A549 (cell line): ENCODE measurements around the gene CRYGA. TPM values are rescaled to one million over a fixed set of nuclear protein-coding genes. Genes with fewer than 3 reads are reported as not detected.

ENCODE experiments used
- ATAC-seq, 2 experiments: fragments of 200-7000 bp in 1 of 2; fragments of >200 bp in 1 of 2; cut with Nextera tagmentation in 1 of 2; cut with Tn5 transposase in 1 of 2; 3 replicates each; pipeline versions ENCODE4 v1.8.0 to v1.9.1; 2018 to 2020; ENCODE audit warnings: mild to moderate bottlenecking in 1 of 2, moderate library complexity in 1 of 2
- CTCF ChIA-PET: fragments of 300-600 bp; sonication (Branson Sonifier 250); formaldehyde crosslinking; extraction: SDS; loops from one replicate; lab custom pipeline; 2021; ENCODE audit warnings: antibody characterized with exemption, inconsistent platforms; lab: Yijun Ruan, JAX
- POLR2A ChIA-PET: fragments of 350-600 bp; formaldehyde crosslinking; extraction: SDS; loops from one replicate; lab custom pipeline; 2021; ENCODE audit warnings: antibody characterized with exemption, inconsistent platforms; lab: Yijun Ruan, JAX
- DNase-seq, 2 experiments: peaks; one replicate each; pipeline versions ENCODE4 v3.0.0 to v3.0.0-alpha.2; 2011 to 2016; ENCODE audit warnings: low read depth in 1 of 2, low spot score in 1 of 2
- FAIRE-seq: peaks from 2 replicates; lab custom pipeline; 2011; peaks lifted over from hg19 to GRCh38; lab: Jason Lieb, UNC
- H3K27ac ChIP-seq, 2 experiments: fragments of >200 bp; sonication (Bioruptor Twin); formaldehyde crosslinking; 3 replicates each; pipeline ENCODE4 v1.5.1; 2016 to 2017
- H3K4me1 ChIP-seq: fragments of >200 bp; sonication (Bioruptor Twin); formaldehyde crosslinking; 3 replicates; pipeline ENCODE4 v1.6.1; 2016
- H3K4me2 ChIP-seq: fragments of >200 bp; sonication (Bioruptor Twin); formaldehyde crosslinking; 3 replicates; pipeline ENCODE4 v1.6.1; 2016
- H3K4me3 ChIP-seq: fragments of >200 bp; sonication (Bioruptor Twin); formaldehyde crosslinking; 3 replicates; pipeline ENCODE4 v1.5.1; 2016
- H3K9me3 ChIP-seq: fragments of >200 bp; sonication (Bioruptor Twin); formaldehyde crosslinking; 3 replicates; pipeline ENCODE4 v1.6.1; 2016
- BCL3 ChIP-seq: fragments of >200 bp; sonication (Bioruptor Twin); formaldehyde crosslinking; IDR thresholded peaks from 3 replicates; pipeline ENCODE4 v1.6.1; 2016
- CBX2 ChIP-seq: fragments of 200-600 bp; sonication (generic); IDR thresholded peaks from 2 replicates; pipeline ENCODE4 v1.6.1; 2016; ENCODE audit warnings: low read depth, mild to moderate bottlenecking, borderline replicate concordance
- CHD4 ChIP-seq: fragments of 200-600 bp; sonication (generic); IDR thresholded peaks from 2 replicates; pipeline ENCODE4 v1.6.1; 2016; ENCODE audit warnings: antibody characterized with exemption, mild to moderate bottlenecking, borderline replicate concordance
- E2F6 ChIP-seq: IDR thresholded peaks from 2 replicates; pipeline ENCODE4 v1.6.1; 2012; ENCODE audit warnings: low read depth, borderline replicate concordance
- EHF ChIP-seq: fragments of 250-450 bp; sonication (Bioruptor Pico); IDR thresholded peaks from 2 replicates; pipeline ENCODE4 v1.5.0; 2020; ENCODE audit warnings: mild to moderate bottlenecking
- EHMT2 ChIP-seq: fragments of 200-600 bp; sonication (generic); IDR thresholded peaks from 2 replicates; pipeline ENCODE4 v1.6.1; 2016; ENCODE audit warnings: antibody characterized with exemption, low read depth, mild to moderate bottlenecking, moderate library complexity
- EP300 ChIP-seq, 2 experiments: fragments of >200 bp; sonication (Bioruptor Twin); formaldehyde crosslinking; IDR thresholded peaks; 2 replicates in 1 of 2; 3 replicates in 1 of 2; pipeline ENCODE4 v1.6.1; 2016 to 2017
- ESRRA ChIP-seq: fragments of 150-350 bp; IDR thresholded peaks from 2 replicates; pipeline ENCODE4 v1.6.1; 2014; ENCODE audit warnings: mild to moderate bottlenecking, low read length, borderline replicate concordance
- FOXS1 ChIP-seq: fragments of 250-450 bp; sonication (Bioruptor Pico); IDR thresholded peaks from 2 replicates; pipeline ENCODE4 v1.5.0; 2020; ENCODE audit warnings: mild to moderate bottlenecking, moderate library complexity
- HES2 ChIP-seq: fragments of >200 bp; sonication (Bioruptor Twin); formaldehyde crosslinking; IDR thresholded peaks from 2 replicates; pipeline ENCODE4 v1.6.1; 2016
- HMGXB4 ChIP-seq: fragments of 250-450 bp; sonication (Bioruptor Pico); IDR thresholded peaks from 2 replicates; pipeline ENCODE4 v1.5.0; 2021; ENCODE audit warnings: mild to moderate bottlenecking, moderate library complexity, borderline replicate concordance
- JUN ChIP-seq, 2 experiments: fragments of >200 bp; sonication (Bioruptor Twin); formaldehyde crosslinking; IDR thresholded peaks; 2 replicates in 1 of 2; 3 replicates in 1 of 2; pipeline ENCODE4 v1.6.1; 2016 to 2017
- KDM1A ChIP-seq: fragments of 200-600 bp; sonication (generic); IDR thresholded peaks from 2 replicates; pipeline ENCODE4 v1.6.1; 2016; ENCODE audit warnings: low read depth, mild to moderate bottlenecking
- MAFK ChIP-seq: fragments of 450-650 bp; IDR thresholded peaks from 2 replicates; pipeline ENCODE4 v1.6.1; 2014; ENCODE audit not compliant: partially characterized antibody
- MYC ChIP-seq: IDR thresholded peaks from 2 replicates; pipeline ENCODE4 v1.6.1; 2012; ENCODE audit warnings: mild to moderate bottlenecking, inconsistent platforms, low read length, improper control_type of control experiment, borderline replicate concordance
- NPAS2 ChIP-seq: fragments of 250-450 bp; sonication (Bioruptor Pico); IDR thresholded peaks from 2 replicates; pipeline ENCODE4 v1.8.0; 2022; ENCODE audit warnings: mild to moderate bottlenecking, moderate library complexity, borderline replicate concordance
- PBX3 ChIP-seq: IDR thresholded peaks from 2 replicates; pipeline ENCODE4 v1.6.1; 2012
- POLR2AphosphoS2 ChIP-seq: conservative IDR thresholded peaks from 2 replicates; pipeline ENCODE4 v1.6.1; 2012; ENCODE audit warnings: low read length, improper control_type of control experiment, inconsistent platforms
- RAD21 ChIP-seq, 2 experiments: fragments of >200 bp in 1 of 2; sonication (Bioruptor Twin) in 1 of 2; formaldehyde crosslinking in 1 of 2; IDR thresholded peaks in 1 of 2; conservative IDR thresholded peaks in 1 of 2; 2 replicates in 1 of 2; 3 replicates in 1 of 2; pipeline ENCODE4 v1.6.1; 2012 to 2018; ENCODE audit warnings: inconsistent platforms in 1 of 2
- RCOR1 ChIP-seq: fragments of 150-350 bp; IDR thresholded peaks from 2 replicates; pipeline ENCODE4 v1.6.1; 2014; ENCODE audit warnings: antibody characterized with exemption, low read length, low read depth
- RFX5 ChIP-seq: fragments of 450-650 bp; IDR thresholded peaks from 2 replicates; pipeline ENCODE4 v1.7.1; 2014; ENCODE audit warnings: antibody characterized with exemption, mild to moderate bottlenecking, moderate library complexity
- SMC3 ChIP-seq: fragments of >200 bp; sonication (Bioruptor Twin); formaldehyde crosslinking; IDR thresholded peaks from 3 replicates; pipeline ENCODE4 v1.6.1; 2018; ENCODE audit warnings: inconsistent platforms
- TFCP2L1 ChIP-seq: fragments of 250-450 bp; sonication (Bioruptor Pico); IDR thresholded peaks from 2 replicates; pipeline ENCODE4 v1.5.0; 2021; ENCODE audit warnings: mild to moderate bottlenecking
- USF2 ChIP-seq: fragments of 450-650 bp; IDR thresholded peaks from 2 replicates; pipeline ENCODE4 v1.6.1; 2014; ENCODE audit warnings: antibody characterized with exemption
- ZSCAN20 ChIP-seq: fragments of 250-450 bp; sonication (Bioruptor Pico); IDR thresholded peaks from 2 replicates; pipeline ENCODE4 v1.8.0; 2022; ENCODE audit warnings: mild to moderate bottlenecking, moderate library complexity
- WGBS: methylation state at CpG from one replicate; pipeline ENCODE4 v1.1.6; 2017; ENCODE audit errors: missing lambda C conversion rate; 5-methylcytosine and 5-hydroxymethylcytosine counted together
- polyA plus RNA-seq, 4 experiments: library from polyadenylated mRNA; depleted of rRNA in 3 of 4; stranded (reverse); fragments of >200 nt; fragmentation: RNase III in 1 of 4; extraction: RNeasy Plus Mini Kit Qiagen cat#74134 plus additional on column Dnase treatment in 1 of 4; gene quantifications; 2 replicates in 3 of 4; 3 replicates in 1 of 4; pipeline ENCODE4 v1.2.3, GENCODE V29; 2011 to 2017

The CRYGA gene
- polyA plus RNA-seq, 2 of the 4 experiments (the other 2 are of a cell fraction) = not detected

GRCh38 chr2:208186465-208186864, 23.1 kb upstream of the CRYGA start:
- CTCF ChIA-PET = interaction anchor here (2.1 kb wide), 1 partner anchor 11 kb away, joined by 13 read pairs; no protein-coding TSS in a partner anchor
- H3K4me3 ChIP-seq = no peak overlapping the region
- FAIRE-seq = no peak
- H3K4me2 ChIP-seq = no peak overlapping the region
- 45% methylated on average over 5 of the region's 5 CpGs for WGBS
- H3K4me1 ChIP-seq = no peaks in the 10 kb centered on the region
- POLR2A ChIA-PET = no interaction called here
- H3K27ac ChIP-seq = no peak overlapping the region
- no peak for TF ChIP-seq EHMT2
- no peak for TF ChIP-seq RFX5
- TF ChIP-seq MAFK = no peak
- TF ChIP-seq RAD21 (conservative IDR thresholded peaks at IDR 0.05 in 1 of 2, IDR thresholded peaks at IDR 0.05 in 1 of 2) = no peak
- no peak for TF ChIP-seq HMGXB4 (CRISPR knock-in tag)
- TF ChIP-seq JUN (IDR thresholded peaks at IDR 0.05) = no peak
- TF ChIP-seq CBX2 = no peak
- TF ChIP-seq POLR2AphosphoS2 = no peak
- no peak for TF ChIP-seq E2F6
- TF ChIP-seq MYC = no peak
- TF ChIP-seq PBX3 = no peak
- no peak for TF ChIP-seq ZSCAN20
- TF ChIP-seq SMC3 = no peak
- no peak for TF ChIP-seq EP300 (IDR thresholded peaks at IDR 0.05)
- TF ChIP-seq USF2 = no peak
- TF ChIP-seq, all 56 proteins: peak for 0
- H3K9me3 ChIP-seq = no peaks in the 10 kb centered on the region
- ATAC-seq (no peak), DNase-seq (no peak)

GRCh38 chr2:208183972-208184705, 20.8 kb upstream of the CRYGA start:
- no peaks in the 10 kb centered on the region for H3K9me3 ChIP-seq
- H3K4me1 ChIP-seq = no peaks in the 10 kb centered on the region
- no peak overlapping the region for H3K4me3 ChIP-seq
- TF ChIP-seq TFCP2L1 (CRISPR knock-in tag) (no peak), RCOR1 (no peak), NPAS2 (CRISPR knock-in tag) (no peak), EHF (CRISPR knock-in tag) (no peak), KDM1A (no peak), HES2 (no peak), CHD4 (no peak), FOXS1 (CRISPR knock-in tag) (no peak), ESRRA (no peak), BCL3 (no peak)
- TF ChIP-seq, all 56 proteins: peak for 0
- 63% methylated on average over 12 of the region's 12 CpGs for WGBS
- no peak for FAIRE-seq
- POLR2A ChIA-PET = no interaction called here
- H3K4me2 ChIP-seq = no peak overlapping the region
- H3K27ac ChIP-seq = no peak overlapping the region
- CTCF ChIA-PET = interaction anchor here (1.0 kb wide), 1 partner anchor 70 kb away, joined by 3 read pairs; the partner anchor contains the start of gene IDH1
- DNase-seq = no peak
- ATAC-seq = no peak
